ENCODE data around the gene CEP85L.

CEP85L gene

GRCh38 chr6:118693562-118693961, 42.2 kb upstream of the CEP85L start:
- Histone ChIP-seq H3K4me2 (no peak overlapping the region), H2AFZ (ENCODE audit: low read depth) (no peak overlapping the region), H3K27ac (no peak overlapping the region), H3K36me3 (ENCODE audit: insufficient read depth) (no peaks in the 10 kb centered on the region), H4K20me1 (ENCODE audit: insufficient read depth) (no peaks in the 10 kb centered on the region), H3K4me3 (IDR thresholded peaks at IDR 0.05; ENCODE audit: insufficient read depth, low read depth, low read length) (no peak overlapping the region), H3K79me2 (ENCODE audit: insufficient read depth, low read depth) (no peaks in the 10 kb centered on the region), H3K9ac (no peak overlapping the region), H3K27me3 (ENCODE audit: insufficient read depth, low read depth) (no peaks in the 10 kb centered on the region), H3K4me1 (ENCODE audit: low read depth, poor library complexity, severe bottlenecking) (no peaks in the 10 kb centered on the region)
- TF ChIP-seq CTCF (conservative IDR thresholded peaks at IDR 0.05; ENCODE audit: low read depth, low read length) = no peak

- Histone ChIP-seq H4K20me1 (ENCODE audit: insufficient read depth) (no peaks in the 10 kb centered on the region), H3K27me3 (ENCODE audit: insufficient read depth, low read depth) (no peaks in the 10 kb centered on the region), H3K4me3 (IDR thresholded peaks at IDR 0.05; ENCODE audit: insufficient read depth, low read depth, low read length) (no peak overlapping the region), H3K36me3 (ENCODE audit: insufficient read depth) (no peaks in the 10 kb centered on the region), H3K79me2 (ENCODE audit: insufficient read depth, low read depth) (no peaks in the 10 kb centered on the region), H3K9ac (no peak overlapping the region), H3K4me2 (no peak overlapping the region), H2AFZ (ENCODE audit: low read depth) (no peak overlapping the region), H3K27ac (no peak overlapping the region), H3K4me1 (ENCODE audit: low read depth, poor library complexity, severe bottlenecking) (no peaks in the 10 kb centered on the region)
- TF ChIP-seq CTCF (conservative IDR thresholded peaks at IDR 0.05; ENCODE audit: low read depth, low read length) = no peak
These were observed 34.5 kb upstream of the CEP85L start for GRCh38 chr6:118685823-118686449.

GRCh38 chr6:118683881-118684872, 32.8 kb upstream of the CEP85L start:
- Histone ChIP-seq H3K36me3 (ENCODE audit: insufficient read depth) (no peaks in the 10 kb centered on the region), H2AFZ (ENCODE audit: low read depth) (no peak overlapping the region), H3K79me2 (ENCODE audit: insufficient read depth, low read depth) (no peaks in the 10 kb centered on the region), H4K20me1 (ENCODE audit: insufficient read depth) (no peaks in the 10 kb centered on the region), H3K4me3 (IDR thresholded peaks at IDR 0.05; ENCODE audit: insufficient read depth, low read depth, low read length) (no peak overlapping the region), H3K4me1 (ENCODE audit: low read depth, poor library complexity, severe bottlenecking) (no peaks in the 10 kb centered on the region), H3K9ac (no peak overlapping the region), H3K27ac (no peak overlapping the region), H3K27me3 (ENCODE audit: insufficient read depth, low read depth) (no peaks in the 10 kb centered on the region), H3K4me2 (no peak overlapping the region)
- no peak for TF ChIP-seq CTCF (conservative IDR thresholded peaks at IDR 0.05; ENCODE audit: low read depth, low read length)

GRCh38 chr6:118680452-118681095, 29.2 kb upstream of the CEP85L start:
- H3K4me2 ChIP-seq = no peak overlapping the region
- no peak overlapping the region for H3K9ac ChIP-seq
- no peak overlapping the region for H3K27ac ChIP-seq
- no peaks in the 10 kb centered on the region for H3K79me2 ChIP-seq (ENCODE audit: insufficient read depth, low read depth)
- H3K4me1 ChIP-seq (ENCODE audit: low read depth, poor library complexity, severe bottlenecking) = no peaks in the 10 kb centered on the region
- H3K4me3 ChIP-seq (IDR thresholded peaks at IDR 0.05; ENCODE audit: insufficient read depth, low read depth, low read length) = no peak overlapping the region
- no peak for TF ChIP-seq CTCF (conservative IDR thresholded peaks at IDR 0.05; ENCODE audit: low read depth, low read length)
- H4K20me1 ChIP-seq (ENCODE audit: insufficient read depth) = no peaks in the 10 kb centered on the region
- no peaks in the 10 kb centered on the region for H3K36me3 ChIP-seq (ENCODE audit: insufficient read depth)
- H3K27me3 ChIP-seq (ENCODE audit: insufficient read depth, low read depth) = no peaks in the 10 kb centered on the region
- no peak overlapping the region for H2AFZ ChIP-seq (ENCODE audit: low read depth)

All from KMS-11 (cell line).